VCaP (cell line): ENCODE measurements around the gene DBH.

ENCODE experiments used
- H3K27ac ChIP-seq: fragments of 450-650 bp; 2 replicates; pipeline ENCODE4 v1.5.1; 2017
- TF ChIP-seq, protein P1 (sequence below): fragments of 450-650 bp; conservative IDR thresholded peaks from 2 replicates; pipeline ENCODE4 v1.5.1; 2017; ENCODE audit warnings: mild to moderate bottlenecking, moderate library complexity

The DBH gene

DNA sequence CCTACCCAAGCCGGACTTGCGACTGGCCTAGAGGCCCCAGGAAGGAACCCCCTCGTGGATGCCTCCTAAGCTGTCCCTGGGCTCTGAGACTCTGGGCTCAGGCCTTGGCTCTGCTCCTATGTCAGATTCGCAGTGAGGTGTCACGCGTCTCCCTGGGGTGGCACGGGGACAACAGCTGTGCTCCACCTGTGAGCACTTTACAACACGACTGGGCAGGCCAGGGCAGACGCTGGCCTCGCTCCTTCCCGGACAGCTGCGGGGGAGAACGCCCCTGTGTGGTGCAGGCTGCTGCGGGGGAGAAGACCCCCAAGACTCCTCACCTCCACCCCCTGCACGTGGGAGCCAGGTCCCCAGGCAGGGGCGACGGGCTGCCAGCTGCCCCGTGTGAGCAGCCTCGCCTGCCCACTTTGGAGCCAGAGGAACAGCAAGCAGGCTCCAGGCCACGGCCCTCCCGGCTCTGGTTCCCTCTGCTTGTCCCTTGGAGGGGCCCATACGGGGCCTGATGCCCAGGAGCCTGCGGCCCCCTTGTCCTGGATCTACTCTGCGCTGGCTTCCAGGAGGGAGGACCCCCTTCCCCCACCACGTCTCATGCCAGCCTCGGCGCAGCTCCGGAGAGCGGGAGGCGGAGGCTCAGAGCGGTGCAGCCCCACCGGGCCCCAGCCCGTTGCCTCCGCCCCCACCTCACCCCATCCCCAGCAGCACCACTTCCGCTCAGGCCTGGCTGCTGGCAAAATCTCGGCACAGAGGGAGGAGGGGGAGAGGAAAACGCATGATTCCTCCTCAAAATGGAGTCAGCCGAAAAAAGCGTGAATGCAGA, 66.0 kb downstream of the DBH start:
- TF ChIP-seq, protein P1, sequence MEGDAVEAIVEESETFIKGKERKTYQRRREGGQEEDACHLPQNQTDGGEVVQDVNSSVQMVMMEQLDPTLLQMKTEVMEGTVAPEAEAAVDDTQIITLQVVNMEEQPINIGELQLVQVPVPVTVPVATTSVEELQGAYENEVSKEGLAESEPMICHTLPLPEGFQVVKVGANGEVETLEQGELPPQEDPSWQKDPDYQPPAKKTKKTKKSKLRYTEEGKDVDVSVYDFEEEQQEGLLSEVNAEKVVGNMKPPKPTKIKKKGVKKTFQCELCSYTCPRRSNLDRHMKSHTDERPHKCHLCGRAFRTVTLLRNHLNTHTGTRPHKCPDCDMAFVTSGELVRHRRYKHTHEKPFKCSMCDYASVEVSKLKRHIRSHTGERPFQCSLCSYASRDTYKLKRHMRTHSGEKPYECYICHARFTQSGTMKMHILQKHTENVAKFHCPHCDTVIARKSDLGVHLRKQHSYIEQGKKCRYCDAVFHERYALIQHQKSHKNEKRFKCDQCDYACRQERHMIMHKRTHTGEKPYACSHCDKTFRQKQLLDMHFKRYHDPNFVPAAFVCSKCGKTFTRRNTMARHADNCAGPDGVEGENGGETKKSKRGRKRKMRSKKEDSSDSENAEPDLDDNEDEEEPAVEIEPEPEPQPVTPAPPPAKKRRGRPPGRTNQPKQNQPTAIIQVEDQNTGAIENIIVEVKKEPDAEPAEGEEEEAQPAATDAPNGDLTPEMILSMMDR: no peak
- no peak overlapping the region for H3K27ac ChIP-seq

DNA sequence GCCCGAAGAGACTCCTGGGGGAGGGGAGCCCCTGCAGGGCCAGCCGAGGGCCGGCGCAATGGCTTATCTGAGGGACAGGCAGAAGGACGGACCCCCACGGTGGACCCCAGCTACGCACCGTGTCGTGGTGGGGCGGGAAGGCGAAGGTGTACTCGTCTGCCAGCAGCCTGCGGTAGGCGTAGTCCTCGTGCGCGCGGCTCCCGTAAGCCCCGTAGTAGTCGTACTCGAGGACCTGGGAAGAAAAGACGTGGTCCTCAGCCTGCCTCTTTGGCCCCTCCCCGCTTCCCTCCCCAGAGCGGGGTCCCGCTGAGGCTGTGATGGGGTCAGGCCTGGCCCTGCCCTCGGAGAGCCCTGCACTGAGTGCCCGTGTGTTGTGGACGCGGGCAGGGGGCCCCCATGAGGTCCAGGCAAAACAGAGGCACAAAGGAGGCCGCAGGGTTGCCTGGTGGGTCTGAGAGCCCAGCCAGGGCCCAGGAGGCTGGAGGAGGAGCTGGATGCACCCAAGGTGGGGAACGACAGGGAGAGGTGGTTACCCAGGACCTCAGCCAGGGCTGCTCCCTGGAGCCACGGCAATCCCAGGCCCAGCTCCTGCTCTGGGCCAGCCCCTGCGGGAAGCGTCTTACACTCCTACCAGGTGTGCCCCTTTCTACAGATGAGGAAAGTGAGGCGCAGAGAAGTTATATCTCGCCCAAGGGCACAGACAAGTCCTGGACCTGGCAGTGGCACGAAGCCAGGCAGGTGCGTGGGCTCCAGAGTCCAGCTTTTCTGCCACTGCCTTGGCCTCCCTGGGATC, 66.8 kb downstream of the DBH start:
- TF ChIP-seq, protein P1: no peak
- no peak overlapping the region for H3K27ac ChIP-seq

DNA sequence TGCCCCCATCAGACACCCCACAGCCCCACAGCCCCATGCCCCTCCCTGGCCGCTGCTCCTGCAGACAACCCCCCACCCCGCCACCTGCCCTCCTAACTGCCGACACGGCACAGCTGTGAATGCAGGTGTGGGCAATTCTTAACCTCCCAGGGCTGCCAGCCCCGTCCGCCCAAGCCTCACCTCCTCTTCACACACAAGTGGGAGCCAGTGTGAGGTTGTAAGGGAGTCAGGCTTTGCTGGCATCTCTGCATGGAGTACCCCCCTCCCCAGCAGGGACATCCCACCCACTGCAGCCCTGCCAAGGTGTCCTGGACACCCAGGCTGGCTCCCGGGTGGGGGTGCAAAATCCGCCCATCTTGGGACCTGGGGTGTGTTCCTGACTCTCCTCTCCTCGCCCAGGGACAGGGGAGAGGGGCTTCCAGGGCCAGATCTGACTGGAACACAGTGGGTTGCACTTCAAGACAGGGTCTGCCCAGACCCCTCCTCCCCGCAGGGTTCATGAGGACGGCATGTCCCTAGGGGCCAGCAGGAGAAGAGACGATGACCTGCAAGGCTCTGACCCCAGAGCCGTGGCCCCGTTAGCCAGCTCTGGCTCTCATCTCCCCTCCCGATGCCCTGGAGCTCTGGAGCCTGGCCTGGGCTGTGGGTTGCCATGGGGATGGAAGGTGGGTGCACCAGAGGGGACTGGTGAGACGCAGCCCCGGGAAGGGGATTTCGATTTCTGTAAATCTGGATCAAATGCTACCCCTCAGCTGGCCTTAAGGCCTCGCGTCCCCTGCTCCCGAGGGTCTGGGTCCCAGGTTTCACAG, 67.6 kb downstream of the DBH start:
- TF ChIP-seq, protein P1: no peak
- H3K27ac ChIP-seq: no peak overlapping the region

DNA sequence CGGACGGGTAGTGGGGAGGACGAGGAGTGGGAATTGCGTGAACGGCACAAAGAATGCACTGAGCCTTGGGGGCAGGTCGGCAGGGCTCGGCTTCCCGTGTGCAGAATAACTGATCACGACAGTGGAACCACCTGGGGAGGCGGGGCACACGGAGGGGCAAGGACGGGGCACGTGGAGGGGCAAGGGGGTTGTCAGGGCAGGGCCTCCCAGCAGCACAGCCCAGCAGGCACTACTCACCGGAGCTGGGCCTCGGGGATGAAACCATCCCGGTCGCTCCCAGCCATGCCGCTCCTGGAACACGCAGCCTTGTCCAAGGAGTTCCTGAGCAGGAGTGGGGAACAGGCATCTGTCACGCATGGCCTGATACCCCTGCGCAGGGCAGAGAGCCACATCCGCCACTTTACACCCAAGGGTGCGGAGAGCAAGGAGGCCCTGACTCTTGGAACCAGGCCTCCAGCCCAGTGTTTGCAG, 68.6 kb downstream of the DBH start:
- no peak overlapping the region for H3K27ac ChIP-seq
- TF ChIP-seq, protein P1: no peak

DNA sequence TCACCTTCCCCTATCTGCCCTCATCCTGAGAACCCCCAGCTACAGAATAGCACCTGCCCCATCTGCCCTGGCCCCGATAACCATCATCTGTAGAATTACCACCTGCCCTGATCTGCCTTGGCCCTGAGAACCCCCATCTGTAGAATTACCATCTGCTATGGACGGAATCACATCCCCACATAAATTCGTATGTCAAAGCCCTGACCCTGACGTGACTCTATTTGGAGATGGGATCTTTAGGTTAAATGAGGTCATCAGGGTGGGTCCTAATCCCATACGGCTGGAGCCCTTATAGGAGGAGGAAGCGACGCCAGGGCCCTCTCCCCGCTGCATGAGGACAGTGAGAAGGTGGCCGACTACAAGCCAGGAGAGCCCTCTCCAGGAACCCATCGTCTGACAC, 69.4 kb downstream of the DBH start:
- TF ChIP-seq, protein P1: no peak
- no peak overlapping the region for H3K27ac ChIP-seq

DNA sequence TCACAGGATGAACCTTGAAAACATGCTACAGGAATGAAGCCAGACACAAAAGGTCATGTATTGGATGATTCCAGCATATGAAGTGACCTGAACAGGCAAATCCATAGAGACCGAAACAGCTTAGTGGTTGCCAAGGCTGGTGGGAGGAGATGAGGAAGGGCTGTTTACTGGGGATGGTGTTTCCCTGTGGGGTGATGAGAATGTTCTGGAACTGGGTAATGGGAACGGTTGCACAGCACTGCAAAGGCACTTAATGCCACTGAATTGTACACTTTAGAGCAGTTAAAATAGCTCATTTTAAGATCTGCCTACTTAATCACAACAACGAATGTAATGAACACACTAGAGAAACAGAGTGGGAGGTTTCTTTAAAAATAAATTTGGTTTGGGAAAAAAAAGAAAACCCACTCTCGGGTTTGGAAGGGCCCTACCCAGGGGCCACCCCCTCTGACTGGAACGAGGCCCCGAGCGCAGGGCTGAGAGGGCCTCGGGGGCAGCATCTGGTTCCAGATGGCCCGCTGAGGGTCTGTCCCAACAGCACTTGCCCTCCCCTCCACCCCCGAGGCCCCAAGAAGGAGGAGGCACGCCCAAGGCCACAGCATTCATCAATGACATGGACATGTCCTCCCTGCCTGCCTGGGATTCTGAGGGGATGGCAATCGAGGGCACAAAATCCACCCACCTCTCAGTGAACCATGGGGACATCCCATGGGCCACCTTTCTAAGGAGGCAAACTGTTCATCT, 70.3 kb downstream of the DBH start:
- TF ChIP-seq, protein P1: no peak
- no peak overlapping the region for H3K27ac ChIP-seq
